Right lobe of liver (tissue), 6 donors: ENCODE data around the gene POLR2J. TPM values are rescaled to one million over a fixed set of nuclear protein-coding genes. Genes with fewer than 3 reads are reported as not detected.

Source experiments
- ATAC-seq, 4 donors: fragments of 200-7000 bp; cut with Tn5 transposase; one replicate each; pipeline ENCODE4 v1.9.1; 2020; ENCODE audit warnings: mild to moderate bottlenecking in 4 of 4, moderate library complexity in 4 of 4
- DNase-seq, 3 donors: peaks; one replicate each; pipeline ENCODE4 v3.0.0-alpha.2; 2020
- H3K27ac ChIP-seq, 3 donors: fragments of 200-600 bp; one replicate each; pipeline ENCODE4 v1.8.0; 2022
- H3K27me3 ChIP-seq, 2 donors: fragments of 200-600 bp; one replicate each; pipeline ENCODE4 v1.8.0; 2022
- H3K36me3 ChIP-seq, 4 donors: fragments of 200-600 bp; sonication (generic) in 1 of 4; one replicate each; pipeline versions ENCODE4 v1.5.1 to v1.8.0; 2017 to 2022; ENCODE audit warnings: control low read depth in 1 of 4
- H3K4me1 ChIP-seq, 4 donors: fragments of 200-600 bp; sonication (generic) in 1 of 4; one replicate each; pipeline versions ENCODE4 v1.5.1 to v1.8.0; 2017 to 2022; ENCODE audit warnings: control low read depth in 1 of 4
- H3K4me3 ChIP-seq, 3 donors: fragments of 200-600 bp; one replicate each; pipeline ENCODE4 v1.8.0; 2022
- H3K9me3 ChIP-seq, 4 donors: fragments of 200-600 bp; sonication (generic) in 1 of 4; one replicate each; pipeline versions ENCODE4 v1.5.1 to v1.8.0; 2017 to 2022; ENCODE audit warnings: control low read depth in 1 of 4
- CTCF ChIP-seq, 4 donors: fragments of 200-600 bp in 3 of 4; fragments of 450-650 bp in 1 of 4; IDR thresholded peaks; one replicate each; pipeline versions ENCODE4 v1.5.1 to v1.8.0; 2016 to 2022; ENCODE audit warnings: antibody characterized with exemption in 4 of 4, mild to moderate bottlenecking in 2 of 4
- POLR2A ChIP-seq: fragments of 450-650 bp; IDR thresholded peaks from one replicate; pipeline ENCODE4 v1.6.1; 2017; ENCODE audit warnings: antibody characterized with exemption, mild to moderate bottlenecking
- whole genome bisulfite sequencing: methylation state at CpG from one replicate; pipeline ENCODE4 v1.1.6; 2018; ENCODE audit warnings: low coverage, low lambda C conversion rate; ENCODE audit not compliant: insufficient coverage; ENCODE audit errors: missing lambda C conversion rate; 5-methylcytosine and 5-hydroxymethylcytosine counted together
- intact Hi-C, 2 donors: fragments of 100-400 bp; cut with DNase I; formaldehyde crosslinking; loops; one replicate each; pipeline versions ENCODE4 v1.11.2 to v1.14.1; 2022
- total RNA-seq, 6 experiments: library from RNA; depleted of rRNA in 2 of 6; stranded (reverse); fragments of >200 nt in 2 of 6; fragmentation: NEBNext Ultra II Directional in 3 of 6; extraction: Animal tissue kit (Norgen Biotek cat#: 25700) in 3 of 6; gene quantifications; one replicate each; pipeline versions ENCODE4 v1.1.0 to v1.2.4, GENCODE V29; 2016 to 2023
- donor health status: DM: no; HTN: yes; CAD: no.
- donor health status: DM: no; HTN: no; CAD: no.
- donor health status: DM: no; HTN: no; CAD: no.
- donor health status: DM: no; HTN: yes; CAD: no.
- donor health status: DM: no; HTN: yes; CAD: no.

POLR2J gene
- total RNA-seq, 6 experiments from 2014 or later, result 18.8 to 27.1 (median 20.3) TPM

GRCh38 chr7:102444961-102445673 is 33.6 kb downstream of the POLR2J start:
- Histone ChIP-seq H3K4me1 (no peaks in the 10 kb centered on the region), H3K36me3 (peaks cover 0 to 4% (median 0%) of the 10 kb centered on the region in 4 donors), H3K9me3 (no peaks in the 10 kb centered on the region), H3K27ac (no peak overlapping the region), H3K4me3 (no peak overlapping the region), H3K27me3 (no peaks in the 10 kb centered on the region)
- no peak for TF ChIP-seq POLR2A
- TF ChIP-seq CTCF (IDR thresholded peaks at IDR 0.05), result no peak
- DNase-seq (no peak), ATAC-seq (no peak)
- WGBS, result 71% methylated on average over 12 of the region's 17 CpGs
- intact Hi-C loops, result no loop called here

GRCh38 chr7:102439963-102440795 is 38.5 kb downstream of the POLR2J start:
- DNase-seq (peak in 1 of 3 donors; percentile 72), ATAC-seq (peak; percentile 77 to 92 (median 84))
- 77% methylated on average over 10 of the region's 17 CpGs for whole genome bisulfite sequencing
- H3K27me3 ChIP-seq, result no peaks in the 10 kb centered on the region
- intact Hi-C loops, result no loop called here
- no peaks in the 10 kb centered on the region for H3K9me3 ChIP-seq
- H3K4me1 ChIP-seq, result no peaks in the 10 kb centered on the region
- no peak overlapping the region for H3K4me3 ChIP-seq
- TF ChIP-seq CTCF (IDR thresholded peaks at IDR 0.05) (no peak), POLR2A (no peak)
- no peaks in the 10 kb centered on the region for H3K36me3 ChIP-seq
- peak overlapping the region in 1 of 3 donors; percentile 4 for H3K27ac ChIP-seq

GRCh38 chr7:102436118-102436517 is 42.6 kb downstream of the POLR2J start:
- no peak overlapping the region for H3K27ac ChIP-seq
- no peaks in the 10 kb centered on the region for H3K9me3 ChIP-seq
- no peak for DNase-seq
- TF ChIP-seq CTCF (IDR thresholded peaks at IDR 0.05) (no peak), POLR2A (no peak)
- H3K4me3 ChIP-seq, result no peak overlapping the region
- no peaks in the 10 kb centered on the region for H3K36me3 ChIP-seq
- 88% methylated on average over 7 of the region's 10 CpGs for WGBS
- no peaks in the 10 kb centered on the region for H3K27me3 ChIP-seq
- intact Hi-C loops, result no loop called here
- H3K4me1 ChIP-seq, result peaks cover 0 to 24% (median 3%) of the 10 kb centered on the region in 4 donors
- ATAC-seq, result no peak

GRCh38 chr7:102434039-102434486 is 44.7 kb downstream of the POLR2J start:
- DNase-seq (no peak), ATAC-seq (peak in 2 of 4 donors; percentile 2 to 7)
- peak overlapping the region; percentile 47 to 69 (median 56) for H3K27ac ChIP-seq
- WGBS, result 23% methylated on average over 7 of the region's 9 CpGs
- TF ChIP-seq CTCF (IDR thresholded peaks at IDR 0.05) (no peak), POLR2A (no peak)
- H3K36me3 ChIP-seq, result no peaks in the 10 kb centered on the region
- peak overlapping the region; percentile 55 to 70 (median 59) for H3K4me3 ChIP-seq
- no peaks in the 10 kb centered on the region for H3K27me3 ChIP-seq
- H3K4me1 ChIP-seq, result peaks cover 0 to 24% (median 3%) of the 10 kb centered on the region in 4 donors
- no peaks in the 10 kb centered on the region for H3K9me3 ChIP-seq
- intact Hi-C loops, result no loop called here
